Superior temporal gyrus (tissue), 1 donor: ENCODE results near the gene TREX2.

Experiments used
- DNase-seq: peaks from one replicate; pipeline ENCODE4 v3.0.0-alpha.2; 2016; ENCODE audit errors: extremely low spot score

Gene TREX2

GRCh38 chrX:153455571-153455970 lies 9.7 kb upstream of the TREX2 start:
- DNase-seq, result no peak

DNA sequence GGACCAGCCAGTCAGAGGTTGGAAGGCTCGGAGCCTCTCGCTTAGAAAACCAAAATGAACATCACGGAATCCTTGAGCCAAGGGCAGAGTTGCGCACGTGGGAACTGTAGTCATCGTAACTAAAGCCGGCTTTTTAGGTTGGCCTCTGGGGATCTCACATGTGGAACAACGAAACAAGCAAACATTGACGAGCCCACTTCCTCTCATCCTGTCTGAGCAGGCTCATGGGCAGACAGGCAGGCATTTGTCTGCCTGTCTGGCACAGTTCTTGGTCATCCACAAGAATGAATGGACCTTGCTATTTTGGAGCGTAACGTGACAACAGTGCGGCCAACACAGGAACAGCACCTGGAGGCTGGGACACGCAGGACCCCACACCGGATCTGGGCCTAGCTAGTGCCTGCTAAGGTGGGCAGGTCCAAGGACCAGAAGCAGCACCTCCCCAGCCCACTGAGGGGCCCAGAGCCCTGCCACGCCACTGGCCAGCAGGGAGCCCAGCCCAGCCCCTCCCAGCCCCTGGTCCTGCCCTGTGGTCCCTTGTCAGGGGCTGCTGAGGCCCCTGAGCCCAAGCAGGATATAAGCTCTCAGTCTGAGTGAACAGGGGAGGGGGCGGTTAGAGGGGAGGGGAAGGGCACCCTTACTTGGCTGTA lies 9.2 kb upstream of the TREX2 start:
- no peak for DNase-seq

GRCh38 chrX:153450949-153451277 lies 5.1 kb upstream of the TREX2 start:
- DNase-seq, result no peak

GRCh38 chrX:153450114-153450948 lies 4.5 kb upstream of the TREX2 start:
- DNase-seq, result no peak

DNA sequence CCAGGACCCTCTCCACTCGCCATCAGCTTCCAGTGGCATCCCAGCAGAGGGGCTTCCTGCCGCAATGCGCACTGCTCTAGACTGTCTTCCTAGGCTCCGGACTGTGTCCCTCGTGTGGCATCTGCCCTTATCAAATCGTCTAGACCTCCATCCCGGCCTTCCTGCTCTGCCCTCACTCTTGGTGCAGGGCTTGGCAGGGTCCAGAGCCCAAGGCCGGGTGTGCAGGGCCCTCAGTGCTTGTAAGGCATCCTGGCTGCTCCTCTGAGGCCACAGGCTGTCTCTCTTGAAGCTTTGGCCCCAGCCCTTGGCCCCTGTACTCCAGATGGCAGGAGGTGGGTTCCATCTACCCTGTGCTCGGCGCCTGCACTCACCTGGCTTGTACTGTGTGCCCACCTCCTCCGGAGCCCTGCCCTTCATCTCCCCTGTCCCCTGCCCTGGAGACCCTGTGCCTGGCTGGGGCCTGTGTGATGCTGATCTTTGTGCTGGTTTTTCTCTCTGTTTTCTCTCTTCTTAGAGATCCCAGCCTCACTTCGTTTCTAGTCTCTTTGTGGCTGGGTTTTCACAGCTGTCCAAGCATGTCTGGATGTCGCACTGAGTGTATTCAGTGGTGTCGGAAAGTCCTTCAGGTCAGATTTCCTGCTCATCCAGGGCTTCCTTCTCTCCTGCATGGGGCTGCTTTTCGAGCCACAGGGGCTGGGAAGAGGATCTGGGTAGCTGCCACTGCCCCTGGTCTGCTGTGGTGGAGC lies 3.7 kb upstream of the TREX2 start:
- no peak for DNase-seq

DNA sequence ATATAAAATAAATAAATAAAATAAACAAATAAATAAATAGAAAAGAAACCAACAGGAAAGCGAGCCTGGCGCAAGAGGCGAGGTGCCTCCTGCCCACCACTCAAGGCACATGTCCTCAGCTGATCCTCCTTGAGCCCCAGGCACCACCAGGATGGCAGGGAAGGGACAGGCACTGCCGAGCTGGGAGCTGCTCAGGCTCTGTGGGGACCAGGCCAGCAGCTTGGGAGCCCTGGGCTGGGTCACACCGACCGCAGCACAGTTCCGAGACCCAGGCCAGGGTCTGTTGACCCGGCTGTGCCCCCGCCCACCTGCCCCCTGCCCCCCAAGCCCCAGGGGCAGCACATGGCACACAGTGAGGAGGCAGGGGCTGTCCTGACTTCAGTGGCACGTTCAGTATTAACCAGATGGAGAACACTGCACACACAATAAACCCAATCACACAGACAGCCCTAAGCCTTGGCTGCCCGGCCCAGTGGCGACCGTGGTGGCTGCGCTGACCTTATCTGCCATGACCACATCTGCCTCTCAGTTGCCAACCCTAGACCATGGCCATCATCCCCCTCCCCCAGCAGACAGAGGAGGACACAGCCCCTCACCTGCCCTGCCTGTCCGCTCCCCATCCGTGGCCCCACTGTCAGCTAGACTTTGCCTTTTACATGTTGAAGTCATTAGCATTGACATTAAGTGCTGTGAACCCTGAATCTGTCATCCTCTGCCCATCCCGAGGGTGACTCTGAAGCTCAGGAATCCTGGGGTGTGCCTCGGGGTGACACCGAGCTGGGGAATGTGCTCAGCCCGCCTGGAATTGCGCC lies 2.9 kb upstream of the TREX2 start:
- DNase-seq, result no peak

- no peak for DNase-seq
Observed at GRCh38 chrX:153447581-153447960, 1.7 kb upstream of the TREX2 start.

GRCh38 chrX:153446950-153447580 lies 1.2 kb upstream of the TREX2 start:
- no peak for DNase-seq

- no peak for DNase-seq
Observed at GRCh38 chrX:153446636-153446936, 730 bp upstream of the TREX2 start.

GRCh38 chrX:153445106-153445855 lies 575 bp downstream of the TREX2 start:
- DNase-seq, result no peak

DNA sequence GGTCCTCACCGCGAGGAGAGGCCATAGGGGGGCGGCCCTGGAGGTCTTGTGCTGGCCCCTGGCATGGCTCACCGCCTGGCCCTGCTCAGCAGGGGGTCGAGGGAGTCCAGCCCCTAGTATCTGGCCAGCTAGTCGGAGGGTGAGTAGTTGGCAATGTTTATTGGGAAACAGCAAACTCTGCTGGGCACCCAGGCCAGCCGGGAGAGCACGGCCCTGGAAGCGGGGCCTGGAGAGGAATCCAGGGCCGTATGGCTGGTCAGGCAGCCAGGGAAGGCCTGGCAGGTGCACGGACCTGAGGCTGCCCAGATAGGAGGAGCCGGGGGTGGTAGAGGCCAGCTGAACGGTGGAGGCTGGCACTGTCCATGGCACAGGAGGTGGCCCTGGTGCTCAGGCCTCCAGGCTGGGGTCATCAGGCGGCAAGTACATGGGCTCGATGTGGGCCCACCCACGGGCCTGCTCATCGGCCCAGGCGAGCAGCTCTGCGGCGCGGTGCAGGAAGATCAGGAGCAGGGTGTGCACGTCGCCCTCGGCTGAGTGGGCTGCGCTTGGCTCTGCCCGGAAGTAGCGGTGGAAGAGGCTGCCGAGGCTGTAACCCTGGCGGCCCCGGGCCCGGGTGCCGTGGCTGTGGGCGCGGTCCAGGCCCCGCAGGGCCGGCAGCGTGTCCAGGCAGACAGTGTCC lies 1.4 kb downstream of the TREX2 start:
- DNase-seq, result no peak

- no peak for DNase-seq
Observed at GRCh38 chrX:153443476-153444332, 2.2 kb downstream of the TREX2 start.

- DNase-seq, result no peak
Observed at GRCh38 chrX:153442463-153442862, 3.4 kb downstream of the TREX2 start.

- DNase-seq, result no peak
Observed at GRCh38 chrX:153441981-153442380, 3.9 kb downstream of the TREX2 start.

DNA sequence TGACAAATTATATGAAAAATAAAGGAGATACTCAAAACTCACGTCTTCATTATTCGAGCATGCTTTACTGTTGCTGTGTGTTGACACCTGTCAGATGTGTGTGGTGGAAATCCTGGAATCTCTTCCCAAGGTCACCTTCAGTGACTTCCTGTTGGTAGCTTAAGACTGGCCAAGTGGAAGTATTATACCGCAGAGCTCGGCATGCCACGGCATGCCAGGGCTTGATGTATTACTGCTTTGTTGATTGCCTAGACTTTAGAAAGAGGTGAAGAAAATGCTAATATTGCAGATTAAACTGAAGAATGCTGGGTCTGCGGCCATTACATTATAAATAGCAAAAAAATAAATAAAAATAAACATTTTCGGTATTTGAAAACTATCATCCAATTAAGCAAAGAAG lies 4.6 kb downstream of the TREX2 start:
- DNase-seq, result no peak

DNA sequence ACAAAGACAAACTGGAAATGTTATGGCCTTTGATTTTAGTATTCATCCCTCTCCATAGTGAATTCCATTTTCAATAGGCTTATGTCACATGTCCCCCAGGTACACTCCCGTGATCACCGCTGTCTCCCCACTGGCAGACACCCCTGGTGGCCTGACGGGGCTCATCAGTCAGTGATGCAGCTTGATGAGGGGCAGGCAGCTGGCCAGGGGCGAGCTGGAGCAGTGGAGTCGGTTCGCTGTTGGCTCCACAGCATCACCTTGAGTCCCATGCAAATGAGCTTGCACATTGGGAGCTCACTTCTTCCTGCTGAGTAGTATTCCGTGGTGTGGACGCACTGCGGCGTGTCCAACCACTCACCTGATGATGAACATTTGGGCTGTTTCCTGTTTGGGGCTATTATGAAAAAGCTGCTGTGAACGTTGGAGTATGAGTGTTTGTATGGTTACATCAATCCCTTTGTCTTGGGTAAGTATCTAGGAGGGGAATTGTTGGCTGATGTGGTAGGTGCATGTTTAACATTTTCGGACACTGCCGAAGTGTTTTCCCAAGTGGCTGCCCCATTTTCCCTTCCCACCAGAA lies 5.2 kb downstream of the TREX2 start:
- DNase-seq, result no peak

- no peak for DNase-seq
Observed at GRCh38 chrX:153439977-153440376, 5.9 kb downstream of the TREX2 start.

DNA sequence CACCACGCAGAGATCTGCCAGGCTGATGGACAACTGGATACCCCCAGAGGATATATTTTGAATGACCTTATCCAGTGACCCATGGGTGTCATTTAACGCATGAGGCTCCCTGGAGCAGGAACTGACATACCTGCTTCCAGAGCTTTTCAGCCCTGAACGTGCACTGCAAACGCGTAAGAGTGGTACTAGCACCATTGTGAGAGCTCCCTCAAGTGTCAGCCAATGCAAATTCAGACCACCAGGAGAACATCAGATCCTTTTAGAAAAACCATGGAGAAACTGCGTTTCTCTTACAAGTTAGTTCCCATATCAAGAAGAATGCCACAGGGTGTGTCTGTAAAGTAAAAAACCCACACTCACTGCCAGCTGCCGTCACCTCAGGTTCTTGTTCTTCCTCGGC lies 7.3 kb downstream of the TREX2 start:
- DNase-seq, result peak; percentile 25

DNA sequence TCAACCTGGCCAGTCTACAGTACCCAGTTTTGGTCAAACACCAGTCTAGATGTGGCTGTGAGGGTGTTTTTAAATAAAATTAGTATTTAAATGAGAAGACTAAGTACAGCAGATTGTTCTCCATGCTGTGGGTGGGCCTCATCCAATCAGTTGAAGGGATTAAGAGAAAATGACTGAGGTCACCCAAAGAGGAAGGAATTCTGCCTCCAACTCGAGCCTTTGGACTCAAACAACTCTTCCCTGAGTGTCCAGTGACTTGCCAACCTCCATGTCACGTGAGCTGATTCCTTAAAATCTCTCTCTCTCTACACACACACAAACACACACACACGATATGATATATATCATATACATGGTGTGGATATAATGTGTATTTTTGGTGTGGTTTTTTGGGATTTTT lies 10.0 kb downstream of the TREX2 start:
- no peak for DNase-seq
